H1 (cell line): Measurements from ENCODE around the gene PTPN22. TPM values are rescaled to one million over a fixed set of nuclear protein-coding genes. Genes with fewer than 3 reads are reported as not detected.

Experiments
- BCL11A ChIP-seq, 2 experiments: IDR thresholded peaks; one replicate each; pipeline ENCODE4 v1.6.1; 2011; ENCODE audit warnings: low read depth in 2 of 2, low read length in 2 of 2, mild to moderate bottlenecking in 2 of 2
- CTCF ChIP-seq, 3 experiments: IDR thresholded peaks; 1 replicate in 2 of 3; 2 replicates in 1 of 3; pipeline versions ENCODE4 v1.5.1 to v1.6.1; 2011; ENCODE audit warnings: low read length in 3 of 3, mild to moderate bottlenecking in 3 of 3, inconsistent platforms in 2 of 3, low read depth in 1 of 3, moderate library complexity in 1 of 3; ENCODE audit not compliant: insufficient read depth in 1 of 3; ENCODE audit errors: control extremely low read depth in 1 of 3
- MAFK ChIP-seq: IDR thresholded peaks from 2 replicates; pipeline ENCODE4 v1.6.1; 2012; ENCODE audit warnings: low read depth, mild to moderate bottlenecking, improper control_type of control experiment, low read length
- NANOG ChIP-seq: IDR thresholded peaks from 2 replicates; pipeline ENCODE4 v1.6.1; 2011; ENCODE audit warnings: low read length, low read depth, mild to moderate bottlenecking, inconsistent platforms; ENCODE audit not compliant: insufficient read depth, poor library complexity, severe bottlenecking
- RFX5 ChIP-seq: IDR thresholded peaks from 2 replicates; pipeline ENCODE4 v1.6.1; 2011; ENCODE audit warnings: low read depth, low read length, improper control_type of control experiment, borderline replicate concordance
- TCF12 ChIP-seq: IDR thresholded peaks from 2 replicates; pipeline ENCODE4 v1.6.1; 2011; ENCODE audit warnings: low read depth, mild to moderate bottlenecking, low read length
- YY1 ChIP-seq: IDR thresholded peaks from 2 replicates; pipeline ENCODE4 v1.6.1; 2011; ENCODE audit warnings: low read depth, mild to moderate bottlenecking, low read length
- polyA plus RNA-seq, 7 experiments: library from polyadenylated mRNA; depleted of rRNA in 3 of 7; stranded (reverse) in 5 of 7; unstranded in 2 of 7; fragments of >200 nt in 5 of 7; fragments of 200-250 nt in 2 of 7; gene quantifications; 1 replicate in 5 of 7; 2 replicates in 1 of 7; 4 replicates in 1 of 7; pipeline versions ENCODE4 v1.2.1 to v1.2.3, GENCODE V29; 2011 to 2013; ENCODE audit warnings: missing spikeins in 2 of 7, mixed read lengths in 2 of 7
- total RNA-seq: library from RNA; stranded (reverse); fragmentation: NEBNext Ultra II Directional; extraction: Animal tissue kit (Norgen Biotek cat#: 25700); gene quantifications from 2 replicates; pipeline ENCODE4 v1.2.1, GENCODE V29; 2021

Gene PTPN22
- total and polyA plus RNA-seq, 2 of the 8 experiments (the other 6 are each of a cell fraction or from before 2014, with no cell fraction given): not detected

GRCh38 chr1:113898241-113898814 lies 26.8 kb upstream of the PTPN22 start (continued):
- TF ChIP-seq MAFK (no peak), BCL11A (IDR thresholded peaks at IDR 0.05; ENCODE audit: low read depth in 2 of 2, low read length in 2 of 2) (no peak), RFX5 (no peak), YY1 (no peak), NANOG (no peak), CTCF (IDR thresholded peaks at IDR 0.05; ENCODE audit: control extremely low read depth in 1 of 3, insufficient read depth in 1 of 3, low read depth in 1 of 3, low read length in 3 of 3) (no peak), TCF12 (no peak)
